MM.1S (cell line): ENCODE results near the gene OBSCN.

Experiments
- DNase-seq: peaks from one replicate; pipeline ENCODE4 v3.0.0-alpha.2; 2015
- H2AFZ ChIP-seq: fragments of 300-600 bp; sonication (generic); 2 replicates; pipeline ENCODE4 v1.6.0; 2016; ENCODE audit warnings: antibody characterized with exemption, low read length
- H3F3A ChIP-seq: fragments of 300-600 bp; sonication (generic); 2 replicates; pipeline ENCODE4 v1.6.1; 2016; ENCODE audit warnings: mild to moderate bottlenecking, antibody characterized with exemption, low read length, moderate library complexity, mixed read lengths; ENCODE audit not compliant: insufficient read depth
- H3K27ac ChIP-seq: fragments of 300-600 bp; sonication (generic); 2 replicates; pipeline ENCODE4 v1.5.1; 2016; ENCODE audit warnings: mild to moderate bottlenecking, low read length
- H3K27me3 ChIP-seq: fragments of 300-600 bp; sonication (generic); replicated peaks from 2 replicates; pipeline ENCODE4 v1.6.0; 2016; ENCODE audit warnings: low read length; ENCODE audit not compliant: insufficient read depth
- H3K36me3 ChIP-seq: fragments of 300-600 bp; sonication (generic); replicated peaks from 2 replicates; pipeline ENCODE4 v1.6.1; 2016; ENCODE audit warnings: mild to moderate bottlenecking, low read length, mixed read lengths; ENCODE audit not compliant: insufficient read depth
- H3K4me1 ChIP-seq: fragments of 300-600 bp; sonication (generic); 2 replicates; pipeline ENCODE4 v1.6.1; 2016; ENCODE audit warnings: low read length, mixed read lengths
- H3K4me2 ChIP-seq: fragments of 300-600 bp; sonication (generic); 2 replicates; pipeline ENCODE4 v1.6.0; 2016; ENCODE audit warnings: low read depth, low read length
- H3K4me3 ChIP-seq: fragments of 300-600 bp; sonication (generic); 2 replicates; pipeline ENCODE4 v1.5.1; 2016; ENCODE audit warnings: low read length, mixed read lengths
- H3K79me2 ChIP-seq: fragments of 300-600 bp; sonication (generic); 2 replicates; pipeline ENCODE4 v1.6.1; 2016; ENCODE audit warnings: mixed run types, low read length, mixed read lengths
- H3K9ac ChIP-seq: fragments of 300-600 bp; sonication (generic); 2 replicates; pipeline ENCODE4 v1.6.1; 2016; ENCODE audit warnings: low read length, mixed read lengths
- H3K9me2 ChIP-seq: fragments of 300-600 bp; sonication (generic); replicated peaks from 2 replicates; pipeline ENCODE4 v1.6.1; 2016; ENCODE audit warnings: mild to moderate bottlenecking, low read length, mixed read lengths; ENCODE audit not compliant: insufficient read depth
- H3K9me3 ChIP-seq: fragments of 300-600 bp; sonication (generic); replicated peaks from 2 replicates; pipeline ENCODE4 v1.6.1; 2016; ENCODE audit warnings: mild to moderate bottlenecking, low read length, mixed read lengths; ENCODE audit not compliant: insufficient read depth
- H4K20me1 ChIP-seq: fragments of 300-600 bp; sonication (generic); 2 replicates; pipeline ENCODE4 v1.6.1; 2016; ENCODE audit warnings: mild to moderate bottlenecking, low read length, moderate library complexity, mixed read lengths; ENCODE audit not compliant: insufficient read depth
- EZH2 ChIP-seq: fragments of 300-600 bp; sonication (generic); optimal IDR thresholded peaks from 2 replicates; pipeline ENCODE3; 2017; ENCODE audit warnings: low read depth, mild to moderate bottlenecking, antibody characterized with exemption, low read length, mixed read lengths
- EZH2phosphoT487 ChIP-seq: fragments of 300-600 bp; sonication (generic); IDR thresholded peaks from 2 replicates; pipeline ENCODE4 v1.6.1; 2018; ENCODE audit warnings: antibody characterized with exemption, low read length
- TF ChIP-seq, protein P1 (sequence below): fragments of 300-600 bp; sonication (generic); IDR thresholded peaks from 2 replicates; pipeline ENCODE4 v1.5.1; 2016; ENCODE audit warnings: antibody characterized with exemption, low read length, mixed read lengths

OBSCN gene

DNA sequence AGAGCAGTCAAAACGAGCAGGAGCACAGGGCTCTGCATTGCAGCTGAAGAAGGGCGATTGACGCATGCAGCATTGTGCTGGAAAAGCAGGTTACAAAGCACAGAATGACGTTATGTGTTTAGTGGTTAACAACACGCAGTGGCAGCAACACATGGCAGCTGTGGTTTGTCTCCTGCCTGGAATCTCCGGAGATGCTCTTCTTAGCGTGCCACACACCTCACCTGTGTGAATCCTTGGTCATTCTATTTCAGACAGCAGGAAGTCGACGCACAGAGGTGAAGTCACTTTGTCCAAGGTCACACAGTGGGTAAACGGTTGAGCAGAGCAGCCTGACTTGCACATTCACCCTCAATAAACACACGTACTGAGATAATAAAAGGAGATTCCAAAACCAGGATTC, 14.7 kb downstream of the OBSCN start:
- TF ChIP-seq, protein P1, sequence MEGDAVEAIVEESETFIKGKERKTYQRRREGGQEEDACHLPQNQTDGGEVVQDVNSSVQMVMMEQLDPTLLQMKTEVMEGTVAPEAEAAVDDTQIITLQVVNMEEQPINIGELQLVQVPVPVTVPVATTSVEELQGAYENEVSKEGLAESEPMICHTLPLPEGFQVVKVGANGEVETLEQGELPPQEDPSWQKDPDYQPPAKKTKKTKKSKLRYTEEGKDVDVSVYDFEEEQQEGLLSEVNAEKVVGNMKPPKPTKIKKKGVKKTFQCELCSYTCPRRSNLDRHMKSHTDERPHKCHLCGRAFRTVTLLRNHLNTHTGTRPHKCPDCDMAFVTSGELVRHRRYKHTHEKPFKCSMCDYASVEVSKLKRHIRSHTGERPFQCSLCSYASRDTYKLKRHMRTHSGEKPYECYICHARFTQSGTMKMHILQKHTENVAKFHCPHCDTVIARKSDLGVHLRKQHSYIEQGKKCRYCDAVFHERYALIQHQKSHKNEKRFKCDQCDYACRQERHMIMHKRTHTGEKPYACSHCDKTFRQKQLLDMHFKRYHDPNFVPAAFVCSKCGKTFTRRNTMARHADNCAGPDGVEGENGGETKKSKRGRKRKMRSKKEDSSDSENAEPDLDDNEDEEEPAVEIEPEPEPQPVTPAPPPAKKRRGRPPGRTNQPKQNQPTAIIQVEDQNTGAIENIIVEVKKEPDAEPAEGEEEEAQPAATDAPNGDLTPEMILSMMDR: no peak
- no peak for TF ChIP-seq EZH2
- no peak for TF ChIP-seq EZH2phosphoT487

DNA sequence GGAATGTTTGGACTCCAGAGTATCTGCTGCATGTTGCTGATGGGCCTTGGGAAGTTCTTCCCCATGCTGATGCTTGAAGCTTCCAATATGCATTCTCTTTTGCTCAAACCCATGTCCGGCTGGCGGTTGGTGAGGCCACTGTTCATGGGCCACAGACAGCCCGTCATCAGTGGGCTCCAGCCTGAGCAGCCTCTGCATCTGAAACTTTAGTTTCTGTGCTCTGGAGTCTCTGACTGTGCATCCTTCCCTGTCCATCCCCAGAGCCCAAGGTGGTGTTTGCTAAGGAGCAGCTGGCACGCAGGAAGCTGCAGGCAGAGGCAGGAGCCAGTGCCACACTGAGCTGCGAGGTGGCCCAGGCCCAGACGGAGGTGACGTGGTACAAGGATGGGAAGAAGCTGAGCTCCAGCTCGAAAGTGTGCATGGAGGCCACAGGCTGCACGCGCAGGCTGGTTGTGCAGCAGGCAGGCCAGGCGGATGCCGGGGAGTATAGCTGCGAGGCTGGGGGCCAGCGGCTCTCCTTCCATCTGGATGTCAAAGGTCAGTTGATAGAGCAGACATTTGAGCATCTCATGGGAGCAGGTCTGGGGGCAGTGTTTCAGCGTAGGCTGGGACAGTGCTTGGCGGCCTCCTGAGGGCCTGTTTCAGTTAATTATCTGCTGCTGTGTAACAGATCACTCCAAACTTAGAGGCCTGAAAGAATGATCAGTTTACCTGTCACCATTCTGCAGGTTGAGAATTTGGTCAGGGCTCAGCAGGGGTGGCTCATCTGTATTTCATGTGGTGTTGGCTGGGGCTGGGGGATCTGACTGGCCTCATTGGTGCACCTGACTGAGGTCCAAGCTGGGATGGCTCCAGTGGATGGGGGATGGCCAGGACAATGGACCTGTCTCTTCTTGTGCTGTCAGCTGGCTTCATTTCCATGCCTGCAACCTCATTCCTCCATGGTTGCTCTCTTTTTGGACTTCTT, 16.6 kb downstream of the OBSCN start:
- H3K9me2 ChIP-seq: no peaks in the 10 kb centered on the region
- no peaks in the 10 kb centered on the region for H3K36me3 ChIP-seq

More for the DNA sequence above, 14.7 kb downstream of the OBSCN start:
- H3K9ac ChIP-seq: no peak overlapping the region
- no peaks in the 10 kb centered on the region for H3K36me3 ChIP-seq
- no peaks in the 10 kb centered on the region for H3K9me2 ChIP-seq
- no peak overlapping the region for H2AFZ ChIP-seq
- no peaks in the 10 kb centered on the region for H3K4me1 ChIP-seq
- peak overlapping the region; percentile 1; the same call in 1 of the 2 replicates for H3K4me2 ChIP-seq
- no peaks in the 10 kb centered on the region for H3K27me3 ChIP-seq
- no peak overlapping the region for H3K27ac ChIP-seq
- H3K79me2 ChIP-seq: no peaks in the 10 kb centered on the region
- H3K4me3 ChIP-seq: no peak overlapping the region
- H3K9me3 ChIP-seq: no peaks in the 10 kb centered on the region
- no peaks in the 10 kb centered on the region for H3F3A ChIP-seq
- DNase-seq: peak; percentile 75
- H4K20me1 ChIP-seq: no peaks in the 10 kb centered on the region

DNA sequence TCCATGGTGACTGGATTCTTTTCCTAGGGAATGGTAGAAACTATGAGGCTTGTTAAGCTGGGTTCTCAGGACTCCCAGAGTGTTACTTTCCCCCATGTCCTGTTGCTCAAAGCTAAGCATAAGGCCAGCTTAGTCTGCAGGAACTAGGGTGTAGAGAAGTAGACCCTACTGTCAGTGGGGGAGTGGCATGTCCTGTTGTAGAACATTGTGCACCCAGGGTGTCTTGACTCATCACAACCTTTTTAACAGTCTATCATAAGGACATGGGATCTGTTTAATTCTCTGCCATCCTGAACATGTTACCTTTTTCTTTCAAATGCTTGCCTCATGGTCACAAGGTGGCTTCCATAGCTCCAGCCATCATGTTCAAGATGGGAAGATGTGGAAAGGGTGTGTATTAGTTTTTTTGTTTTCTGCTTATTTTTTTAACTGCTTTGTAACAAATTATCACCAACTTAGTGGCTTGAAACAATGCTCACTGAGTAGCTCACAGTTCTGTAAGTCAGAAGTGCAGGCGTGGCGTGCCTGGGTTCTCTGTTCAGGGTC, 17.4 kb downstream of the OBSCN start:
- H3K4me3 ChIP-seq: no peak overlapping the region
- no peaks in the 10 kb centered on the region for H3F3A ChIP-seq
- H4K20me1 ChIP-seq: no peaks in the 10 kb centered on the region
- no peak for TF ChIP-seq EZH2
- TF ChIP-seq EZH2phosphoT487: no peak
- TF ChIP-seq, protein P1: no peak
- no peaks in the 10 kb centered on the region for H3K79me2 ChIP-seq
- no peaks in the 10 kb centered on the region for H3K27me3 ChIP-seq
- H3K9me3 ChIP-seq: no peaks in the 10 kb centered on the region
- no peak overlapping the region for H3K27ac ChIP-seq
- no peaks in the 10 kb centered on the region for H3K36me3 ChIP-seq
- H3K4me1 ChIP-seq: no peaks in the 10 kb centered on the region
- H3K9me2 ChIP-seq: no peaks in the 10 kb centered on the region
- H3K4me2 ChIP-seq: no peak overlapping the region
- no peak overlapping the region for H2AFZ ChIP-seq
- no peak overlapping the region for H3K9ac ChIP-seq
- no peak for DNase-seq

More for the DNA sequence above, 16.6 kb downstream of the OBSCN start:
- H4K20me1 ChIP-seq: no peaks in the 10 kb centered on the region
- H3K4me2 ChIP-seq: no peak overlapping the region
- H3K27me3 ChIP-seq: no peaks in the 10 kb centered on the region
- DNase-seq: no peak
- no peaks in the 10 kb centered on the region for H3K4me1 ChIP-seq
- no peaks in the 10 kb centered on the region for H3F3A ChIP-seq
- no peak for TF ChIP-seq EZH2phosphoT487
- TF ChIP-seq, protein P1: no peak
- no peak for TF ChIP-seq EZH2
- no peak overlapping the region for H3K27ac ChIP-seq
- H3K79me2 ChIP-seq: no peaks in the 10 kb centered on the region
- H3K4me3 ChIP-seq: no peak overlapping the region
- H3K9ac ChIP-seq: no peak overlapping the region
- no peak overlapping the region for H2AFZ ChIP-seq
- no peaks in the 10 kb centered on the region for H3K9me3 ChIP-seq
